ENCODE results near the gene BTG3.

Gene BTG3, protein sequence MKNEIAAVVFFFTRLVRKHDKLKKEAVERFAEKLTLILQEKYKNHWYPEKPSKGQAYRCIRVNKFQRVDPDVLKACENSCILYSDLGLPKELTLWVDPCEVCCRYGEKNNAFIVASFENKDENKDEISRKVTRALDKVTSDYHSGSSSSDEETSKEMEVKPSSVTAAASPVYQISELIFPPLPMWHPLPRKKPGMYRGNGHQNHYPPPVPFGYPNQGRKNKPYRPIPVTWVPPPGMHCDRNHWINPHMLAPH

DNA sequence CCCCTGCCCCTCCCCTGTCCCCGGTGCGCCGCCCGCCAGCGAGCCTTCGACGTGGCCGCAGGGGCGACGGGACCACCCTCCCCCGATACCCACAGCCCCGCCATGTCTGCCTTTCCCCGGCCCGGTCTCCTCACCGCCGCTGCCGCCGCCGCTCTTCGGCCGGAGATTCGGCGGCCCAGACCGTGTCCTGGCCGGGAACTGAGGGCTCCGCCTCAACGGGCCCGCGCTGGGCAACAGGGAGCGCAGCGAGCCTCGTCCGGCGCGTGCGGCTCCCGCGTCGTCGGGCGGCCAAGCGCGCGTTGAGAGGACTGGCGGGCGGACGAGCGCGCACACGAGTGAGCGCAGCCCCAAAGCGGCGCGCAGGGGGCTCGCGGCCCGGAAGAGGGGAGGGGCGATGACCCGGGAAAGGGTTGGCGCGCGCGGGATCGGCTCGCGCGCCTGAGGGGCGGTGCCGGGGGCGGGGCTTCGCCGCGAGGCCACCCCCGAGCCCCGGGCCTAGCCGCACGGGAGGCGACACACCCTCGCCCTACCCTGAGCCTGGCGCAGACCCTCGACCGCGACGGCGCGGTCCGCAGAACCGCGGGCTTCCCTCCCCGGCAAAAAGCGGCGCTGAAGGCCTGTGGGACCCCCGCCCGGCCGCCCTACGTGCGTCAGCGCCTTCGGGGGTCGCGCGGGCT is at the start of gene BTG3:
Gene BTG3 (minus strand): TSS at position 337 of the 677 bp plus-strand sequence. CDS start 3,757 bp downstream, outside the sequence.
- DNase-seq = peak; percentile 75 to 86

DNA sequence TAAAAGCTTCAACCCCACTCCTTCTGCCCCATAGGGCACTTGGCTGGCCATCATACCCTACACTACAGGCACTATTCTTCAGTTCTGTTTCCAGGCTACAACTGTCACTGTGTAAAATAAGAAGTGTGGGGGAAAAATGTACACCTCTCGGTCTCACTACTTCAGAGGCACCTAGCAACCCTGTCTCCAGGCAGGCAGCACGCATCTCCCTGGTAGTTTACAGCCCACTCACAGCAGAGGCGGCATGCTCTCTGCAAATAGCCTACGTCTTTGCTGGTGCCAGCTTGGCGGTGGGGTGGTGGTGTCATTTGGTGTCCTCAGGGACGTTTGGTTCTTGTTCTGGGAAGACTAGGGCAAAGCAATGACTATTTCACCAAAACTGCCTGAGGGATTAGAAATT is 48.2 kb upstream of the BTG3 start:
- no peak for DNase-seq

DNA sequence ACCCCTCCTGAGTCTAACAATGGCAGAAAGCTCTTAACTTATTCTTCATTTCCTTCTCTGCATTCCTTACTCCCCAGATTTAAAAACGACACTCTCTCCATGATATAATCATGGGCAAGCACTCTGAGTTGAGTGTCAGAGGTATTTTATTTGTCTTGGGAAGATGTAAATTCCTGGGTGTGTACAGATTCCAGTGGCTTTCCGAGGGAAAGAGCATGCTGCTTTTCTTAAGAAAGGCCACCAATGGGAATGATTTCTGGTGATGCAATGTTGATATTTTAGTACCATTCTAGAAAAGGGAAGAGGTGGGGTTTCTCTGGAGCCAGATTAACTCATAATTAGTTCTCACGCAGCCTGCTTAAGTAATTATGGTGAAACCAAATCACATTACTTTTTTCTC is 47.8 kb upstream of the BTG3 start:
- peak; percentile 16 for DNase-seq

DNA sequence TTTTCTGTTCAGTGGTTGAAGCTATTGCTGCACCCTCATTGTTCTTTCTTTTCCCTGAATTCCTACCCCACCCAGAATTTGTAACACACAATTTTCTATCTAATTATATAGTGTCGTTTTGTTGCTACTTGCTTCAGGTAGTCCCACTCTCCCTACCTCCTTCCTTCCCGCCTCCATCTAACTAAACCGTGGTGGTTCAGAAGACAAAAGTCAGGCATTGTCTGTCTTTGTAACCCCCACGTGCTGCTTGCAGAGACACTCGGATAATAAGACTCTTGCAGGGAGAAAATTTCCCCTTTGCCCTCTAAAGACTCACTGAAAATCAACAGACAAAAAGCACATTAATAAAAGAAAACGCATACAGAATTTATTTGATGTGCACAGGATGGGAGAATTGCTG is 46.2 kb upstream of the BTG3 start:
- DNase-seq = no peak

DNA sequence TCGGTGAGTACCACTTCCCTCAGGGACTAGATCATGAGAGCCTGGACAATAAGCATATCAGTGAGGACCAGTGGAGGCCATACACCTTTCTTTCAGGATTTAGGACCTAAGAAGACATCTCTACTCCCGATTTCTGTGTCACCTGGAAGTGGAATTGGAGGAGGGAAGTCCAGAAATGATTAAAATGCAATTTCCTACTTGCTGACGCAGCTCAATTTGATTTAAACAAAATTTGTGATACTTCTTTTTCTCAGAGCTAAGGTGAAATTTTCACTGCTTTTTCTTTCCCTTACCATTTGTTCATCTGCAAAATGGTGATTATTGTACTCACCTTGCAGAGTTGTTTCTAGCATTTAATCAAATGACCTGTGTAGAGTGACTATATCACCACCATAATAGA is 38.8 kb upstream of the BTG3 start:
- DNase-seq = no peak

DNA sequence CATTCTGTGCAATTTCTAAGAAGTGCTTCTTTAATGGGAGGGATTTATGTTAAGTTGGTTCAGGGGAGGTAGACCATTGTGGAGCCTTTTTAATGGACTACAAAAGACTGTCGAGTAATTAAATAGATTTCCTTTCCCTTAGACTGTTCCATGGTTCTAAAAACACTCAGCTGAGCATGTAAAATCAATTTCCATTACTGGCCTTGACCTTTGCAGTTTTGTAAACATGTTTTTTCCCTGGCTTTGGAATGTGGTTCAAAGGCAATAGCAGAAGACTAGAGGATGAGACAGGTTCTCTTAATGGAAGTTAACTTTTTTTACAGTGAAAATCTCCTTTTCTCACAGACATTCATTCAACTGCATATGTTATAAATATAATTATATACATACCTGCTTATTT is 37.6 kb upstream of the BTG3 start:
- no peak for DNase-seq

DNA sequence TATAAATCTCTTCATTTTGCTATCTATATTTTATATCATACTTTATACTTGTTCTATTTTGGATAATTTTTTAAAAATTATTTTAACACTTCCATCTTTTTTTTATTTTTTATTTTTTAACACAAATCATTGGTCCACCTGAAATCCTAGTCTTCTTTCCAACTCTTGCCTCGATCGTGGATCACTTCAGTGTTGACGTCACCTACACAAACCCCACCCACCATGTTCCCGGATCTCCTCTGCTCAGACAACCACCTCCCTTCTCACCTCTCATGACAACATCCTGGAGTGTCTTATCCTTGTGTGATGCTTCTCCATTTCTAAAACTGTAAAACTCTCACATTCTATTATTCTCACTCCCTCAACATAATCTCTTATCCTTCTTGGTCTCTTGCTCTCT is 34.1 kb upstream of the BTG3 start:
- no peak for DNase-seq

DNA sequence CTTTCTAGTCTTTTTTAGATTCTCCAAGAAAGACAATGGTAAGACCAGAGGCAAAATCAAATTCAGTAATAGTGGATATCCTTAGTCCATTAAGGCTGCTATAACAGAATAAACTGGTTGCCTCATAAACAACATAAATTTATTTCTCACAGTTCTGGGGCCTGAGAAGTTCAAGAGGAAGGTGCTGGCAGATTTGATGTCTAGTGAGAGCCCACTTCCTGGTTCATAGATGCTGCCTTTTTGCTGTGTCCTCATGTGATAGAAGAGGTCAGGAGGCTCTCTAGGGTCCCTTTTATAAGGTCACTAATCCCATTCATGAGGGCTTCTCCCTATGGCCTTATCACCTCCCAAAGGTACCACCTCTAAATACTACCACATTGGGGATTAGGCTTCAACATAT is 31.5 kb upstream of the BTG3 start:
- DNase-seq = no peak

DNA sequence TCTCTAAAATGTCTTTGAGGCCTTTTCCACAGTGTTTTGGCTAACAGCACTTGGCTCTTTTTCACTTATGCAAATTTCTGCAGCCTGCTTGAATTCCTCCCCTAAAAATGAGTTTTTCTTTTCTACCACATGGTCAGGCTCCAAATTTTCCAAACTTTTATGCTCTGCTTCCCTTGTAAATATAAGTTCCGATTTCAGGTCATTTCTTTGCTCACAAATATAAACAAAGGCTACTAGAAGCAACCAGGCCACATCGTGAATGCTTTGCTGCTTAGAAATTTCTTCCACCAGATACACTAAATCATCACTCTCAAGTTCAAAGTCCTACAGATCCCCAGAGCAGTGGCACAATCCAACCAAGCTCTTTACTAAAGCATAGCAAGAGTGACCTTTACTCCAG is 28.1 kb upstream of the BTG3 start:
- DNase-seq = no peak

DNA sequence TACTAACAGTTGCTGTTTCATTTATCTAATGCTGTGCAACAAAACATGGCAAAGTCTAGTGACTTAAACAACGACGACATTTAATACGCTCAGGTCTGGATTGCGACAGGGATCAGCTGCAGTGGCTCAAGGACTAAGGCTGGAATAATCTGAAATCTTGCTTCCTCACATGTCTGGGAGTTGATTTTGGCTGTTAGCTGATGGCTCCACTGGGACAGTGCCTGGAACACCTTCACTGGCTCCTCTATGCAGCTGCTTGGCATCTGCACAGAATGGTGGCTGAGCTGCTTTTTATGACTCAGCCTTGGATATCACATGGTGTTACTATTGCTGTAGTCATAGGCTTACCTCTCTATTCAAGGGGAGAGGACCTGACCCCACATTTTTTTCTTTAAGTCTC is 24.0 kb upstream of the BTG3 start:
- no peak for DNase-seq

DNA sequence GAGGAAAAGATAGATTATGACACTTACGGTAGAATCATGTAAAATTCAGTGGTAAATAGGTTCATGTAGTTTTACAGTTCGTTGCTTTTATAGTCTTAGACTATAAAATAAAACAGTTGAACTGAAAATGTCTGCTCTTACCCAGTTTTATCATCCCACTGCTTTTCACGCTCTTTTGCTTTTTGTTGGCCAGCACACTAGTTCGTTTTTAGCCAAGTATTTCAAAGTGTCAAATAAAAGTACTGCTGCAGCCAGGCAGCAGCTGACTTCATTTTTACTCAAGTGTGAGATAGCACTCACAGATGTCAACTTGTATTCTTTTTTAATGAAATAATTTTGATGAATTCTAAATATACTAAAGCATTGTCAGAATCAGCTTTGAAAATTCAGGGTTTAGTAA is 18.5 kb upstream of the BTG3 start:
- no peak for DNase-seq

DNA sequence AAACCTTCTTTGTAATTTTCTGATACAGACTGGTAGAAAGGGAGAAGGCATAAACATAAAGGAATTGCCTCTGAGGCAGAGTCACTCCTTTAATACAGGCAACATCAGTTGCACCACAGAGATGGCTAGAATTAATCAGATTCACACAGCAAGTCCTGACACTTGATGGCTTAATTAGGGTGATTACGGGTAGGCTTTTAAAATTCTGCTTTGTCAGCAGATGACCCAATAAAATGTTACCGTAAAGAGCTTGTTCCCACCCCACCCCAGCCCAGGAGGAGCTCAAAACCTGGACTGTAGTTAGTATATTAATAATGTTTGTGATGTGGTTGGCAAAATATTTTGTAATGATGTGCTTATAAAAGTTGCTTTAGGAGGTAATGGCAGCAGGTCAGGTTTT is 9.3 kb upstream of the BTG3 start:
- DNase-seq = no peak

DNA sequence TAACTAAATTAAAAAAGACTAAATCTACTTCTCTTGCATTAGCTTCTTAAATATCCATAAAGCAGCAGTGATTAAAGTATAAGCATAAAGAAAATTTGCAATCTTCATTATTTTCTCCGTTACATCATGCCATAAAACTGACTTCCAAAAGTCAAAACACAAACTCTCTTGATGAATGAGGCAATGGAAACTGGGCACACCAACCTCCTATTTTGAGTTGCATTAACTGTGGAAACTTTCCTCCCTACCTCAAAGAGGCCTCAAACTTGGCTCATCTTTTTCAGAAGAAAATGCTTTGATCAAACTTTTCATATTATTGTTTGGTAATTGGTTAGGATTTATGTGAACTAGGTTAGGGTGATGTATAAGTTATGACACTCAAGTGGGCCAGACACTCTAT is 4.1 kb upstream of the BTG3 start:
- DNase-seq = no peak

DNA sequence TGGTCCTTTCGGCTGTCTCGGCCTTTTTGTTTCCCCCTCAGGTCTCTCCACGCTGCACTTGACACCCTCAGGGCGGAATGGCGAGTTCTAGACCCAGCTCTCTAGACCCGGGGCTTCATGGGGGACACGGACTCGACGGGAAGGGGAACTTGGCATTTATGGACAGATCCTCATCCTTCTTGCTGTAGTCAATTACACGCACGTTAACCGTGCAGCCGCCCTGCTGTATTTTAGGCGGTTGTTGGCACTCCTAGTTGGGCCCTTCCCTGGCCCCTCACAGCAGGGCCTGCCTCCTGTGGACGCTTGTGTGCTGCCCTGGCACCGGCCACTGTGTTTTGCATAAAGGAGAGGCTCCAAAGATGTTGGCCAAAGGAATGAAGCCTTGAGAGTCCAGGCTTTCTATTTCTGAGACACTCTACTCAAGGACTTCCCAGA is 558 bp upstream of the BTG3 start:
- no peak for DNase-seq

DNA sequence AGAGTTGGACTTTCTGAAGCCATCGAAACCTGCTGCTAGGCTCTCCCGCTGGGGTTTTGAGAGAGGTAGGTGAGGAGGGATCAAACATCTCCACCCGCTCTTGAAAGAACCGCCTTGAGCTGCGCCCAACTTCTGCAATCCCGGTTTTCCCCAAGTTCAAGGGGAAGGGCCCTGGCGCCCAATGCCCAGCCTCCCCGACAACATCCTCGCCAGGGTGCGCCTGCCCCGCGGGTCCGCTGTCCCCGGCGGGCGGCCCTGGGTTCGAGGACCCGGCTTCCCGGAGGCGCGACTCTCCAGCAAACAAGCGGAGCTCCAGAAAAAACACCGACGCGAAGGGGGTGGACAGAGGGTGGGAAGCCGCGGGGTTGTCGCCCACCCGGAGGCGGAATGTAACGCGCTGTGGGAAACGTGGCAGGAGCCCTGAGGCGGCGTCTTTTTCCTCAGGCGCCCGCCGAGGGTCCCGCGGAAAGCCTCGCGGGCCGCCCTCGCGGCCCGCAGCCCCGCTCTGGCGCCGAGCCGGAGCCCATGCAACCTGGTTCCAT is 607 bp downstream of the BTG3 start:
- DNase-seq = peak; percentile 84 to 89

DNA sequence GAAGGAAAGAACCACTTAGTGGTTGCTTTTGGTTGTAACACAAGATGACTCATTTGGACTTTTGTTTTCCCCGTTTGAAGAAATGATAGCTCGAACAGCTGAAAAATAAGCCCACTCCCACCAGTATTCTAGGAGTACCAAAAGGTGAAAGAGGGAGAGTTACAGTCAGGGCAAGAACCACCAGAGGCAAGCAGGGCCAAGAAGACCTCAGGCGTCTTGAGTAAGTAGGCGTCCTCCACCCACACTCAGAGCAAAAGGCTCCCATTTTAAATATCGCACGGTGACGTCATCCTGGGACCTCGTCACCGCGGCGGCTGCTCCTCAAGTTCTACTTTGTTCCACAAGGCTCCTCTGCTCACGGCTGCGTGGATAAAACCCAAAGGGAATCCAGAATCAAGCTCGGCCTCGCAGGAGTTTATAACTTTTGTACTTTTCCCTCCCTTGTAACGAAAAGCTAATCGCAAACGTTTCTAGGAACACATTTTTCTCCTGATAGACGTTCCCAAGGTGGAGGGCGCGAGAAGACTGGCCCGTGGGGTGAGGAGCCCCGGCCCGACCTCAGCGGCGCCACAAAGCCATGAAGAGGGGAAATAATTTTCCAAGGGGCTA is 1.2 kb downstream of the BTG3 start:
- peak; percentile 89 to 90 for DNase-seq

DNA sequence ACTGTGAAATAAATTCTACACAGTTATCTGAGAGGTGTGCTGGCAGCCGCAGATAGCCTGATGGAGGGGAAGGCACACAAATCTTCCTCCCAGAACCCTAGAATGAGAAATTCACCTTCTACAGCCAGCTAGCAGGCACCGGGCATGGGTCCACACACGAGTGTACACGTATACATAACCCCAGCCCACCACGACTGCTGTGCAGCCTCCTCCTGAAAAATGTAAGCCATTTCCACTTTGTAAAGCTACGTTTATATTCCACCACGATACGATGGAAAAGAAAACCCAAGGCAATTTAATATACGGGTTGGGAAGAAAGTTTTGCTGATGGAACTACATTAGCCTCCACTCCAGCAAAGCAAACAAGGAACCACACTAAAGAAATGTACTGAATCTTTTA is 1.8 kb downstream of the BTG3 start:
- no peak for DNase-seq

DNA sequence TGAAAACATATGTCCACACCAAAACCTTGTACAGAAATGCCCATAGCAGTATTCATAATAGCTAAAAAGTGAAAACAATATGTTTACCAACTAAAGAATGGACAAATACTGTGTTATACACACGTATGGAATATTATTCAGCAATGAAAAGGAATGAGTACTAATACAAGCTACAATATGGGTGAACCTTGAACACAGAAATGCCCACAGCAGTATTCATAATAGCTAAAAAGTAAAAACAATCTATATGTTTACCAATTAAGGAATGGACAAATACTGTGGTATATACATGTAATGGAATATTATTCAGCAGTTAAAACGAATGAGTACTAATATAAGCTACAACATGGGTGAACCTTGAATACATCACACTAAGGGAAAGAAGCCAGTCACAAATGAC is 3.0 kb downstream of the BTG3 start:
- no peak for DNase-seq

DNA sequence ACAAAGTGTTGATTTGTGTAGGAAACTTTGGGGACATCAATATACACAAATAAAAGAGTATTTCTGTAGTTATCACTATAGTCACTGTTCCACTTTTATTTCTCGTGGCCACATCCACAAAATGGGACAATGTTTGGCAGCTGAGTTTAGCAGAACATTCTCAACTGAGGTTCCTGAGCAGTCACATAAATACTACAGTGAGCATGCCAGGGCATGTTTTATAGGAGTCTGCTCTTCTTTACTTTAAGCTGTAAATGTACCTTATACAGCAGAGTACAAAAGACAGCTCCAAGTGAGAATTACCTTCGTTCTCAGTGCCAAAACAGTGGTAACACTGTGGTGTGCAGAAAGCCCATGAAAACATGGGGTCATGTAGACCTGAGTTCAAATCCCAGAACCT is 5.0 kb downstream of the BTG3 start:
- DNase-seq = no peak

DNA sequence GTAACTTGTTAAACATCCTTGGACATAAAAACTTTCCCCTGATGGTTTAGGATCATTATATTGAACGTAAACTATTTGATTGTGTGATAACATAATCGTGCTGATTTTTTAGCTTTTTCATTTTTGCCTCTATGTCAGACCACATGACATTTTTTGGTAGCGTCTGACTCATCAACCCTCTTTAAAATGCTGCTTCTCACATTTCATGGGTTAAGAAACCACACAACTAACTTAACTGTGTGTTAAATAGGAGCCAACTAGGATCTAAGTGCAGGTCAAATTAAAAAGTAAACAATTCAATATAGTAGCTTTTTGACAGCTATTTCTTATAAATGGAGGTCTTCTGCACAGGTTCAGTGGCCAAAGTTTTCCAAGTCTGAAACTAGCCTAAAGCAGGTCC is 9.8 kb downstream of the BTG3 start:
- no peak for DNase-seq

DNA sequence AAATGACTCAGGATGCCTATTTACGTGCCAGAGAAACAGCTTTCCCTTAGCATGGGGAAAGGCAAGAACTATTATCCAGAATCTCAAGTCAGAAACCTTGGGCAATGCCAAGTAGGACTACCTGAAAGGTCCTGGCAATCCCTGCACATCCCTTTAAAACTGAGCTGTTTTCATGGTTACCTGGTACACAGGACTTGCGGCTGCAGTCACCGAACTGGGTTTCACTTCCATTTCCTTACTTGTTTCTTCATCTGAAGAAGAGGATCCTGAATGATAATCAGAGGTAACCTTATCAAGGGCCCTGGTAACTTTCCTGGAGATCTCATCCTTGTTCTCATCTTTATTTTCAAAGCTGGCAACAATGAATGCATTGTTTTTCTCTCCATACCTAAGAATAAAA is 14.3 kb downstream of the BTG3 start:
- DNase-seq = no peak

DNA sequence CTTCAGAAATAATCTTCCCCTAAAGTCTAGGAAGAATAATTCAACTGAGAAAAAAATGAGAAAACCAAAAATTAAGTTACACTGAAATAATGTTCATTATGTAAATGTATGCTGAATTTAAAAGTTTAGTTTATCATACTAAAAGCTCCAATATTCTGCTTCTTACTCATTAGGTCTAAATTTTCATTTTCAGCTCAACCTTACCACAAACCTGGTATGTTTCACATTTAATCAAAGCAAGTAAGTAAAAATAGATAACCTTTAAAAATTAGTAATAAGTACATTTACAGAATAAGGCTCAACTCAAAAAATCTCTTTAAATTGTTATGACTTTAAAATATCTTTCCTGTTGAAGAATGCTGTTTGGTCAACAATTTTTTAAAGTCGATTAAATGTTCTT is 15.0 kb downstream of the BTG3 start:
- DNase-seq = no peak

DNA sequence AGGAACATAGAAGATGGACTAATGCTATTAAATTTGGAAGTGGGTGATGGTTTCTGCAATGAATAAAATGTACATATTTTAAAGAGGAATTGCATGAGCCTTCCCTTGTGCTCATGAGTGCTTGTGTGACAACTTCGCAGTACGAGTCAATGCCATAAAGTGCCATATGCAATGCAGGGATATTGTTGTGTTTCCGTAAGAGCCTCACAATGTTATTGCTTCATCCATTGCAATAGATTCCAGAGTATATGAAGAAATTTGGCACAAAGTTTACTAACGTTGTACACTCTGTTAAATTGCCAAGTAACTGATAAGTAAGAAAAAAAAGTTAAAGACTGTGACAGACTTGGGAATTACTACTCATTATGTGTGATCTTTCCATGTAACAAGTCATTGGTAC is 22.3 kb downstream of the BTG3 start:
- DNase-seq = peak; percentile 28 to 29

DNA sequence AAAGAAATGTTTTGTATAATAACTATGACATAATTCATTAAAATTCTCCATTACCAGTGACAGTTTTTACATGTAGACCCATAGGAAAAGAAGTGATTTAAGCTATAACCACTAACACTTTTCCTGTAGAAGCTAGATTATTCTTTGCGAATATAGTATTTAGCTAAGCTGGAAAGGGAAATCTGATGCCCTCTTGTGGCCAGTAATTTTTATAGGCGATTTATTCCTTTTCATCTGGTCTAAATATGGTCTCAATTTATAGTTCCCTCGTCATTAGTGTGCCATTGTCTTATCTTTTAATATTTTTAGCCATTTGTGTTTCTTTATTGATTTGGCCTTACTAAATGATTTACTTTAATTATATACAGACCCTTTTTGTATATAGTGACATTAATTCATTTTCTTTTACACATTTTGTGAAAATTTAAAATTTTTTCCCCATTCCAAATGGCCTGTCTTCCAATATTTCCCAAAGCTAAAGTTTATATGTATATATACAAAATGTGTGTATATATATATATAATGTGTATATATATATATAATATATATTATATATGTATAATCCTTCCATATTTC is 26.7 kb downstream of the BTG3 start:
- DNase-seq = peak; percentile 44 to 81

Data from inflammatory macrophage treated with lipopolysaccharide for 1 hour (primary cell).